Measurements from ENCODE around the gene TEX54. TPM values are rescaled to one million over a fixed set of nuclear protein-coding genes. Genes with fewer than 3 reads are reported as not detected.

TEX54 gene
- total and polyA plus RNA-seq, 2 of the 13 experiments (the other 11 are each of a cell fraction or from before 2014, with no cell fraction given), result not detected

GRCh38 chr11:62787005-62787759, 45.5 kb downstream of the TEX54 start, which contains the start of gene TMEM179B (continued):
- peak in 1 of 2 experiments; percentile 62; a peak in 1 of 4 replicates for TF ChIP-seq ATF4 (CRISPR knock-in tag; IDR thresholded peaks at IDR 0.05)
- TF ChIP-seq HDAC2 (CRISPR knock-in tag; IDR thresholded peaks at IDR 0.05), result peak; percentile 86
- TF ChIP-seq ZNF547 (CRISPR knock-in tag; IDR thresholded peaks at IDR 0.05), result peak; percentile 22; the same call in 1 of the 2 replicates
- TF ChIP-seq IKZF4 (CRISPR knock-in tag; IDR thresholded peaks at IDR 0.05; ENCODE audit: borderline replicate concordance, low read depth, not compliant biosample characterization), result peak; percentile 86
- peak; percentile 82 for TF ChIP-seq SP5 (CRISPR knock-in tag; IDR thresholded peaks at IDR 0.05; ENCODE audit: borderline replicate concordance, low read depth)
- peak; percentile 76; the same call in 1 of the 2 replicates for TF ChIP-seq ZNF639 (CRISPR knock-in tag; conservative IDR thresholded peaks at IDR 0.05)
- peak; percentile 69; the same call in 1 of the 2 replicates for TF ChIP-seq ZZZ3 (CRISPR knock-in tag; IDR thresholded peaks at IDR 0.05; ENCODE audit: borderline replicate concordance)
- no peak for TF ChIP-seq GTF2F1 (IDR thresholded peaks at IDR 0.05; ENCODE audit: low read length)
- 0 out of 2 replicates have a peak, but pooled peaks have one; percentile 5 for TF ChIP-seq NFE2 (CRISPR knock-in tag; IDR thresholded peaks at IDR 0.05)
- peak; percentile 96 for TF ChIP-seq SAP130 (CRISPR knock-in tag; IDR thresholded peaks at IDR 0.05; ENCODE audit: low read depth)
- TF ChIP-seq ZBTB7B (CRISPR knock-in tag; IDR thresholded peaks at IDR 0.05), result peak; percentile 93
- TF ChIP-seq AGO2 (optimal IDR thresholded peaks at IDR 0.05; ENCODE audit: low read depth, low read length), result peak; percentile 100
- TF ChIP-seq SMAD9 (CRISPR knock-in tag; IDR thresholded peaks at IDR 0.05), result 0 out of 2 replicates have a peak, but pooled peaks have one; percentile 81
- TF ChIP-seq ZNF496 (CRISPR knock-in tag; IDR thresholded peaks at IDR 0.05; ENCODE audit: insufficient replicate concordance), result no peak
- TF ChIP-seq MAX (IDR thresholded peaks at IDR 0.05), result peak; percentile 91
- 0 out of 2 replicates have a peak, but pooled peaks have one; percentile 55 for TF ChIP-seq ZNF775 (CRISPR knock-in tag; IDR thresholded peaks at IDR 0.05; ENCODE audit: borderline replicate concordance)
- 0 out of 2 replicates have a peak, but pooled peaks have one; percentile 86 for TF ChIP-seq ZNF577 (CRISPR knock-in tag; IDR thresholded peaks at IDR 0.05; ENCODE audit: borderline replicate concordance, low read depth)
- TF ChIP-seq MAF1 (CRISPR knock-in tag; IDR thresholded peaks at IDR 0.05; ENCODE audit: borderline replicate concordance), result peak; percentile 69
- no peak for TF ChIP-seq ZNF282 (IDR thresholded peaks at IDR 0.05; ENCODE audit: partially characterized antibody)
- 0 out of 2 replicates have a peak, but pooled peaks have one; percentile 28 for TF ChIP-seq HMG20B (CRISPR knock-in tag; conservative IDR thresholded peaks at IDR 0.05)
- no peak; the same call in 1 of the 2 replicates for TF ChIP-seq ZNF816 (CRISPR knock-in tag; IDR thresholded peaks at IDR 0.05; ENCODE audit: borderline replicate concordance)
- TF ChIP-seq NCOA5 (CRISPR knock-in tag; IDR thresholded peaks at IDR 0.05), result no peak
- TF ChIP-seq KLF15 (CRISPR knock-in tag; IDR thresholded peaks at IDR 0.05; ENCODE audit: borderline replicate concordance), result peak; percentile 35; the same call in 1 of the 2 replicates
- peak; percentile 74 for TF ChIP-seq ZBED4 (CRISPR knock-in tag; IDR thresholded peaks at IDR 0.05; ENCODE audit: borderline replicate concordance)
